Astrocyte of the spinal cord (primary cell): ENCODE data around the gene FSHR.

Experiments
- DNase-seq: peaks from one replicate; pipeline ENCODE4 v3.0.0; 2011; ENCODE audit warnings: low read depth, low spot score
- H3K4me3 ChIP-seq: 2 replicates; pipeline ENCODE4 v1.5.1; 2011; ENCODE audit warnings: low read depth, mild to moderate bottlenecking, low read length, moderate library complexity
- in situ Hi-C: cut with HindIII; loops from 2 replicates; pipeline ENCODE4 v1.10.0; 2017; ENCODE audit warnings: low sequenced_read_pairs
- TF ChIP-seq, protein P1 (sequence below): IDR thresholded peaks from 2 replicates; pipeline ENCODE4 v1.5.1; 2012; ENCODE audit warnings: low read depth, mild to moderate bottlenecking, low read length, inconsistent platforms

FSHR gene

DNA sequence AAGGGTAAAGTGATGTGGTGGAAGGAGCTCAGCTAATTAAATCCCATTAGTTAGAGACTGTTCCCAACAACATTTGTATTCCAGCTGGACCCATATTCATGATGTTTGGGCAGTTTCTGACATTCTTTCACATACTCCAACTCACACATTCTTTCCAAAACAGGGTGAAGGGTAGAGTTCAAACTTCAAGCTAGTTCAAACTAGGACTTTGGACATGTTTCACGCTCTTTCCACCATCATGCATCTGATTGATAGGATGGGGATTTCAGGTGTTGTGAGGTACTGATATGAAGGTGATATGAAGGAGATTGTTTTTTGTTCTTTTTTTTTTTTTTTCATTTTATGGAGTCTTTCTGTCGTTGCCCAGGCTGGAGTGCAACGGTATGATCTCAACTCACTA is 201.7 kb downstream of the FSHR start:
- no peak overlapping the region for H3K4me3 ChIP-seq
- in situ Hi-C loops = no loop called here
- TF ChIP-seq, protein P1, sequence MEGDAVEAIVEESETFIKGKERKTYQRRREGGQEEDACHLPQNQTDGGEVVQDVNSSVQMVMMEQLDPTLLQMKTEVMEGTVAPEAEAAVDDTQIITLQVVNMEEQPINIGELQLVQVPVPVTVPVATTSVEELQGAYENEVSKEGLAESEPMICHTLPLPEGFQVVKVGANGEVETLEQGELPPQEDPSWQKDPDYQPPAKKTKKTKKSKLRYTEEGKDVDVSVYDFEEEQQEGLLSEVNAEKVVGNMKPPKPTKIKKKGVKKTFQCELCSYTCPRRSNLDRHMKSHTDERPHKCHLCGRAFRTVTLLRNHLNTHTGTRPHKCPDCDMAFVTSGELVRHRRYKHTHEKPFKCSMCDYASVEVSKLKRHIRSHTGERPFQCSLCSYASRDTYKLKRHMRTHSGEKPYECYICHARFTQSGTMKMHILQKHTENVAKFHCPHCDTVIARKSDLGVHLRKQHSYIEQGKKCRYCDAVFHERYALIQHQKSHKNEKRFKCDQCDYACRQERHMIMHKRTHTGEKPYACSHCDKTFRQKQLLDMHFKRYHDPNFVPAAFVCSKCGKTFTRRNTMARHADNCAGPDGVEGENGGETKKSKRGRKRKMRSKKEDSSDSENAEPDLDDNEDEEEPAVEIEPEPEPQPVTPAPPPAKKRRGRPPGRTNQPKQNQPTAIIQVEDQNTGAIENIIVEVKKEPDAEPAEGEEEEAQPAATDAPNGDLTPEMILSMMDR = no peak
- no peak for DNase-seq

- DNase-seq = no peak
- H3K4me3 ChIP-seq = no peak overlapping the region
- in situ Hi-C loops = no loop called here
- TF ChIP-seq, protein P1 = no peak
Measured at GRCh38 chr2:48952143-48952542, 202.2 kb downstream of the FSHR start.

- in situ Hi-C loops = no loop called here
- no peak overlapping the region for H3K4me3 ChIP-seq
- DNase-seq = no peak
- TF ChIP-seq, protein P1 = no peak
Measured at GRCh38 chr2:48948400-48949125, 205.8 kb downstream of the FSHR start.

- DNase-seq = peak; percentile 41
- no peak overlapping the region for H3K4me3 ChIP-seq
- TF ChIP-seq, protein P1 = peak; percentile 76
- in situ Hi-C loops = no loop called here
Measured at GRCh38 chr2:48946449-48947048, 207.8 kb downstream of the FSHR start.

- in situ Hi-C loops = no loop called here
- TF ChIP-seq, protein P1 = no peak
- H3K4me3 ChIP-seq = no peak overlapping the region
- no peak for DNase-seq
Measured at GRCh38 chr2:48944956-48945355, 209.4 kb downstream of the FSHR start.

- TF ChIP-seq, protein P1 = no peak
- H3K4me3 ChIP-seq = no peak overlapping the region
- in situ Hi-C loops = no loop called here
- peak; percentile 1 for DNase-seq
Measured at GRCh38 chr2:48943436-48943835, 210.9 kb downstream of the FSHR start.
